HCT116 (cell line): ENCODE results near the gene CRISP2.
"Not testable (repeated sequence)": the region's sequence is repeated elsewhere in the genome, so short reads cannot be mapped to it uniquely, and the experiment has no call there.

Experiments
- CEBPB ChIP-seq: IDR thresholded peaks from 2 replicates; pipeline ENCODE4 v1.6.1; 2012; ENCODE audit warnings: low read depth
- EGR1 ChIP-seq: IDR thresholded peaks from 2 replicates; pipeline ENCODE4 v1.6.1; 2012; ENCODE audit warnings: low read depth
- JUND ChIP-seq: IDR thresholded peaks from 2 replicates; pipeline ENCODE4 v1.6.1; 2012
- POLR2A ChIP-seq: IDR thresholded peaks from 2 replicates; pipeline ENCODE4 v1.7.0; 2011; ENCODE audit warnings: borderline replicate concordance; ENCODE audit not compliant: insufficient read depth, insufficient read length; ENCODE audit errors: extremely low read depth
- POLR2AphosphoS5 ChIP-seq: IDR thresholded peaks from 2 replicates; pipeline ENCODE4 v1.6.1; 2011; ENCODE audit warnings: mild to moderate bottlenecking, low read depth, low read length, moderate library complexity
- SIN3A ChIP-seq: IDR thresholded peaks from 2 replicates; pipeline ENCODE4 v1.6.1; 2012; ENCODE audit warnings: low read depth
- TCF7L2 ChIP-seq: IDR thresholded peaks from 2 replicates; pipeline ENCODE4 v1.7.0; 2011; ENCODE audit warnings: borderline replicate concordance, inconsistent platforms; ENCODE audit not compliant: insufficient read depth, insufficient read length; ENCODE audit errors: extremely low read depth
- TF ChIP-seq, protein P1 (sequence below), 3 experiments: fragments of 200-600 bp in 1 of 3; sonication (generic) in 1 of 3; IDR thresholded peaks in 2 of 3; conservative IDR thresholded peaks in 1 of 3; 2 replicates each; pipeline ENCODE4 v1.5.1; 2012 to 2017; ENCODE audit warnings: low read depth in 2 of 3, low read length in 2 of 3, antibody characterized with exemption in 1 of 3, borderline replicate concordance in 1 of 3, control low read depth in 1 of 3, mild to moderate bottlenecking in 1 of 3, mixed read lengths in 1 of 3, mixed run types in 1 of 3, moderate library complexity in 1 of 3; ENCODE audit not compliant: insufficient read depth in 1 of 3
- TF ChIP-seq, protein P2 (sequence below): IDR thresholded peaks from 2 replicates; pipeline ENCODE4 v1.6.1; 2012; ENCODE audit warnings: low read depth

DNA sequence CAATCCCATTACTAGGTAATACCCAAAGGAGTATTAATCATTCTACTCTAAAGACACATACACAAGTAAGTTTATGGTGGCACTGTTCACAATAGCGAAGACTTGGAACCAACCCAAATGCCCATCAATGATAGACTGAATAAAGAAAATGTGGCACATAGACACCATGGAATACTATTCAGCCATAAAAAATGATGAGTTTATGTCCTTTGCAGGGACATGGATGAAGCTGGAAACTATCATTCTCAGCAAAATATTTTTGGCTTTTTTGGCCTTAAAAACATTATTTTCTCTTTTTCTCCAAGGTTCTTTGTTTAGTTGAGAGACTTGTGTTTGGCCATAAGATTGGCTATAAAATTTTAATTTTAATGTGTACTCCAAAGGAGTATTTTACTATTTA lies 49.3 kb downstream of the CRISP2 start:
- TF ChIP-seq, protein P1, sequence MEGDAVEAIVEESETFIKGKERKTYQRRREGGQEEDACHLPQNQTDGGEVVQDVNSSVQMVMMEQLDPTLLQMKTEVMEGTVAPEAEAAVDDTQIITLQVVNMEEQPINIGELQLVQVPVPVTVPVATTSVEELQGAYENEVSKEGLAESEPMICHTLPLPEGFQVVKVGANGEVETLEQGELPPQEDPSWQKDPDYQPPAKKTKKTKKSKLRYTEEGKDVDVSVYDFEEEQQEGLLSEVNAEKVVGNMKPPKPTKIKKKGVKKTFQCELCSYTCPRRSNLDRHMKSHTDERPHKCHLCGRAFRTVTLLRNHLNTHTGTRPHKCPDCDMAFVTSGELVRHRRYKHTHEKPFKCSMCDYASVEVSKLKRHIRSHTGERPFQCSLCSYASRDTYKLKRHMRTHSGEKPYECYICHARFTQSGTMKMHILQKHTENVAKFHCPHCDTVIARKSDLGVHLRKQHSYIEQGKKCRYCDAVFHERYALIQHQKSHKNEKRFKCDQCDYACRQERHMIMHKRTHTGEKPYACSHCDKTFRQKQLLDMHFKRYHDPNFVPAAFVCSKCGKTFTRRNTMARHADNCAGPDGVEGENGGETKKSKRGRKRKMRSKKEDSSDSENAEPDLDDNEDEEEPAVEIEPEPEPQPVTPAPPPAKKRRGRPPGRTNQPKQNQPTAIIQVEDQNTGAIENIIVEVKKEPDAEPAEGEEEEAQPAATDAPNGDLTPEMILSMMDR (IDR thresholded peaks at IDR 0.05 in 2 of 3, conservative IDR thresholded peaks at IDR 0.05 in 1 of 3; ENCODE audit: borderline replicate concordance in 1 of 3, insufficient read depth in 1 of 3, low read depth in 2 of 3, low read length in 2 of 3), result not testable (repeated sequence)
- not testable (repeated sequence) for TF ChIP-seq JUND, EGR1, POLR2A, TCF7L2, CEBPB, POLR2AphosphoS5, SIN3A
- TF ChIP-seq, protein P2, sequence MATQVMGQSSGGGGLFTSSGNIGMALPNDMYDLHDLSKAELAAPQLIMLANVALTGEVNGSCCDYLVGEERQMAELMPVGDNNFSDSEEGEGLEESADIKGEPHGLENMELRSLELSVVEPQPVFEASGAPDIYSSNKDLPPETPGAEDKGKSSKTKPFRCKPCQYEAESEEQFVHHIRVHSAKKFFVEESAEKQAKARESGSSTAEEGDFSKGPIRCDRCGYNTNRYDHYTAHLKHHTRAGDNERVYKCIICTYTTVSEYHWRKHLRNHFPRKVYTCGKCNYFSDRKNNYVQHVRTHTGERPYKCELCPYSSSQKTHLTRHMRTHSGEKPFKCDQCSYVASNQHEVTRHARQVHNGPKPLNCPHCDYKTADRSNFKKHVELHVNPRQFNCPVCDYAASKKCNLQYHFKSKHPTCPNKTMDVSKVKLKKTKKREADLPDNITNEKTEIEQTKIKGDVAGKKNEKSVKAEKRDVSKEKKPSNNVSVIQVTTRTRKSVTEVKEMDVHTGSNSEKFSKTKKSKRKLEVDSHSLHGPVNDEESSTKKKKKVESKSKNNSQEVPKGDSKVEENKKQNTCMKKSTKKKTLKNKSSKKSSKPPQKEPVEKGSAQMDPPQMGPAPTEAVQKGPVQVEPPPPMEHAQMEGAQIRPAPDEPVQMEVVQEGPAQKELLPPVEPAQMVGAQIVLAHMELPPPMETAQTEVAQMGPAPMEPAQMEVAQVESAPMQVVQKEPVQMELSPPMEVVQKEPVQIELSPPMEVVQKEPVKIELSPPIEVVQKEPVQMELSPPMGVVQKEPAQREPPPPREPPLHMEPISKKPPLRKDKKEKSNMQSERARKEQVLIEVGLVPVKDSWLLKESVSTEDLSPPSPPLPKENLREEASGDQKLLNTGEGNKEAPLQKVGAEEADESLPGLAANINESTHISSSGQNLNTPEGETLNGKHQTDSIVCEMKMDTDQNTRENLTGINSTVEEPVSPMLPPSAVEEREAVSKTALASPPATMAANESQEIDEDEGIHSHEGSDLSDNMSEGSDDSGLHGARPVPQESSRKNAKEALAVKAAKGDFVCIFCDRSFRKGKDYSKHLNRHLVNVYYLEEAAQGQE, result not testable (repeated sequence)
